Prostate gland (tissue), 2 donors: ENCODE results near the gene CNTF. TPM values are rescaled to one million over a fixed set of nuclear protein-coding genes. Genes with fewer than 3 reads are reported as not detected.

Experiments
- DNase-seq: peaks from one replicate; pipeline ENCODE4 v3.0.0-alpha.2; 2019; ENCODE audit warnings: low spot score
- H3K27ac ChIP-seq, 2 donors: fragments of 200-600 bp; sonication (generic); 2 replicates each; pipeline ENCODE4 v1.5.1; 2017 to 2019
- H3K27me3 ChIP-seq: fragments of 200-600 bp; sonication (generic); replicated peaks from 2 replicates; pipeline ENCODE4 v1.5.1; 2019; ENCODE audit not compliant: insufficient read depth
- H3K36me3 ChIP-seq, 2 donors: fragments of 200-600 bp; sonication (generic); 1 replicate in 1 of 2; 2 replicates in 1 of 2; pipeline versions ENCODE4 v1.5.1 to v1.8.1; 2017 to 2019
- H3K4me1 ChIP-seq: fragments of 200-600 bp; sonication (generic); replicated peaks from 2 replicates; pipeline ENCODE4 v1.5.1; 2019
- H3K4me3 ChIP-seq, 2 donors: fragments of 200-600 bp; sonication (generic); 2 replicates each; pipeline ENCODE4 v1.5.1; 2017 to 2019
- H3K9me3 ChIP-seq: fragments of 200-600 bp; sonication (generic); 2 replicates; pipeline ENCODE4 v1.5.1; 2017
- POLR2A ChIP-seq: fragments of 450-650 bp; IDR thresholded peaks from one replicate; pipeline ENCODE4 v1.6.1; 2016; ENCODE audit warnings: antibody characterized with exemption, mild to moderate bottlenecking
- POLR2AphosphoS5 ChIP-seq: sonication (generic); formaldehyde crosslinking; IDR thresholded peaks from one replicate; pipeline ENCODE4 v1.6.1; 2017; ENCODE audit warnings: antibody characterized with exemption
- WGBS: methylation state at CpG from one replicate; pipeline ENCODE4 v1.1.5; 2018; 5-methylcytosine and 5-hydroxymethylcytosine counted together
- intact Hi-C: fragments of 100-400 bp; cut with DNase I; formaldehyde crosslinking; loops from one replicate; pipeline ENCODE4 v1.14.2; 2022
- total RNA-seq, 2 donors: library from RNA; depleted of rRNA; stranded (reverse); fragments of >200 nt; gene quantifications; one replicate each; pipeline ENCODE4 v1.1.0, GENCODE V29; 2016
- TF ChIP-seq, protein P1 (sequence below), 4 experiments: fragments of 200-600 bp in 2 of 4; fragments of 450-650 bp in 2 of 4; sonication (generic) in 2 of 4; IDR thresholded peaks; 1 replicate in 3 of 4; 2 replicates in 1 of 4; pipeline ENCODE4 v1.5.1; 2016 to 2019; ENCODE audit warnings: antibody characterized with exemption in 4 of 4, mild to moderate bottlenecking in 2 of 4, moderate library complexity in 2 of 4

The CNTF gene
- total RNA-seq, 2 donors from 2014 or later: 0.74 TPM; not detected in 1

DNA sequence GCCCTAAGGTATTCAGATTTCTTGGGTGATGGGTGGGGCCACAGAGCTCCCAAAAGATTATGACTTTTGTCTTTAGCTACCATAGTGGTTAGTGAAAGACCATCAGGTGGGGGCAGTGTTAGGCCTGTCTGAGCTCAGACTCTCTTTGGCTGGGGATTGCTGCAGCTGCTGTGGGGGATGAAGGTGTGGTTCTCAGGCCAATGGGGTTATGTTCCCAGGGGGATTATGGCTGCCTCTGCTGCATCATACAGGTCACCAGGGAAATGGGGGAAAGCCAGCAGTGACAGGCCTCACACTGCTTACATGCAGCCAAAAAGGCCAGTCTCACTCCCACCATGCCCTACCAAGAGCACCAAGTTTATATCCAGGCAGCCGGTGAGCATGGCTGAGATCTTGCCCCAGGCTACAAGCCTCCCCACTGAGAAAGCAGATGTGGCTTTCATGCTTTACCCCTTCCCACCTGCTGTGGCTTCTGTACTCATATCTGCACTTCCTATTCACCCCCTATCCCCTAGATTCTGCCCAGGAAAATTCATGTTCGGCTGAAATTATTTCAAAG is 24.8 kb downstream of the CNTF start:
- TF ChIP-seq POLR2AphosphoS5 (no peak), POLR2A (no peak)
- TF ChIP-seq, protein P1, sequence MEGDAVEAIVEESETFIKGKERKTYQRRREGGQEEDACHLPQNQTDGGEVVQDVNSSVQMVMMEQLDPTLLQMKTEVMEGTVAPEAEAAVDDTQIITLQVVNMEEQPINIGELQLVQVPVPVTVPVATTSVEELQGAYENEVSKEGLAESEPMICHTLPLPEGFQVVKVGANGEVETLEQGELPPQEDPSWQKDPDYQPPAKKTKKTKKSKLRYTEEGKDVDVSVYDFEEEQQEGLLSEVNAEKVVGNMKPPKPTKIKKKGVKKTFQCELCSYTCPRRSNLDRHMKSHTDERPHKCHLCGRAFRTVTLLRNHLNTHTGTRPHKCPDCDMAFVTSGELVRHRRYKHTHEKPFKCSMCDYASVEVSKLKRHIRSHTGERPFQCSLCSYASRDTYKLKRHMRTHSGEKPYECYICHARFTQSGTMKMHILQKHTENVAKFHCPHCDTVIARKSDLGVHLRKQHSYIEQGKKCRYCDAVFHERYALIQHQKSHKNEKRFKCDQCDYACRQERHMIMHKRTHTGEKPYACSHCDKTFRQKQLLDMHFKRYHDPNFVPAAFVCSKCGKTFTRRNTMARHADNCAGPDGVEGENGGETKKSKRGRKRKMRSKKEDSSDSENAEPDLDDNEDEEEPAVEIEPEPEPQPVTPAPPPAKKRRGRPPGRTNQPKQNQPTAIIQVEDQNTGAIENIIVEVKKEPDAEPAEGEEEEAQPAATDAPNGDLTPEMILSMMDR (IDR thresholded peaks at IDR 0.05): no peak
- 82% methylated on average over 2 of the region's 2 CpGs for WGBS
- no peaks in the 10 kb centered on the region for H3K27me3 ChIP-seq

DNA sequence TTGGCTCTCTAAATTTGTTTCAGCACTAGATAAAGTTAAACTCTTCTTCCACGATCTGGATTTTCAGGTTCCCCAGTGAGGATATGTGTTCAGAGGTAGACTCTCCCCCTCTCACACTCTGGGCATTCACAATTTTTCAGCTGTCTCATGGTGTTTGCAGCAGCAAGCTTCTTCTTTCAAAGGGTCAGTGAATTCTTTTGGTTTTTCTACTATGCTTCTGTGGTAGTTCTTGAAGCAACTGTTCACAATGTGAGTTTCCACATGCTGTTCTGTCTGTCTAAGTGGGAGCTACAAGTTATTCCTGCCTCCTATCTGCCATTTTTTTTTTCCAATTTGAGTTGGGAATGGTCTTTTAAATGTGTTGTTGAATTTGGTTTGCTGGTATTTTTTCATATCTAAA is 25.4 kb downstream of the CNTF start:
- H3K27ac ChIP-seq: no peak overlapping the region
- 47% methylated on average over 1 of the region's 1 CpG for WGBS
- H3K36me3 ChIP-seq: no peaks in the 10 kb centered on the region
- no peak for DNase-seq
- intact Hi-C loops: no loop called here
- no peaks in the 10 kb centered on the region for H3K4me1 ChIP-seq
- H3K4me3 ChIP-seq: no peak overlapping the region
- no peaks in the 10 kb centered on the region for H3K27me3 ChIP-seq
- TF ChIP-seq POLR2A: no peak
- no peak for TF ChIP-seq POLR2AphosphoS5
- TF ChIP-seq, protein P1 (IDR thresholded peaks at IDR 0.05): no peak
- H3K9me3 ChIP-seq: no peaks in the 10 kb centered on the region

More for the DNA sequence above, 24.8 kb downstream of the CNTF start:
- H3K36me3 ChIP-seq: no peaks in the 10 kb centered on the region
- no peak overlapping the region for H3K4me3 ChIP-seq
- H3K4me1 ChIP-seq: no peaks in the 10 kb centered on the region
- H3K27ac ChIP-seq: no peak overlapping the region
- H3K9me3 ChIP-seq: no peaks in the 10 kb centered on the region
- no peak for DNase-seq
- intact Hi-C loops: no loop called here

DNA sequence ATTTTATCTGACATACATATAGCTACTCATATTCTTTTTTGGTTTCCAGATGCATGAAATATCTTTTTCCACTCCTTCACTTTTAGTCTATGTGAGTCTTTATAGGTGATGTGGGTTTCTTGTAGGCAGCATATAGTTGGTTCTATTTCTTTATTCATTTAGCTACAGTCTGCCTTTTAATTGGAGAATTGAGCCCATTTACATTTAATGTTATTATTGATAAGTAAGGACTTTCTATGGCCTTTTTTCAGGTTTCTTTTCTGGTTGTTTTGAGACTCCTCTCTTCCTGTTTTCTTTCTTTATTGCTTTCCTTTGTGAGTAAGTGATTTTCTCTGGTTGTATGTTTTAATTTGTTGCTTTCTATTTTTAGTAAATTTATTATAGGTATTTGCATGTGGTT is 27.2 kb downstream of the CNTF start:
- Histone ChIP-seq H3K4me1 (no peaks in the 10 kb centered on the region), H3K27ac (no peak overlapping the region), H3K36me3 (no peaks in the 10 kb centered on the region), H3K27me3 (no peaks in the 10 kb centered on the region), H3K4me3 (no peak overlapping the region), H3K9me3 (no peaks in the 10 kb centered on the region)
- intact Hi-C loops: no loop called here
- TF ChIP-seq POLR2A (no peak), POLR2AphosphoS5 (no peak)
- TF ChIP-seq, protein P1 (IDR thresholded peaks at IDR 0.05): no peak
- no peak for DNase-seq

DNA sequence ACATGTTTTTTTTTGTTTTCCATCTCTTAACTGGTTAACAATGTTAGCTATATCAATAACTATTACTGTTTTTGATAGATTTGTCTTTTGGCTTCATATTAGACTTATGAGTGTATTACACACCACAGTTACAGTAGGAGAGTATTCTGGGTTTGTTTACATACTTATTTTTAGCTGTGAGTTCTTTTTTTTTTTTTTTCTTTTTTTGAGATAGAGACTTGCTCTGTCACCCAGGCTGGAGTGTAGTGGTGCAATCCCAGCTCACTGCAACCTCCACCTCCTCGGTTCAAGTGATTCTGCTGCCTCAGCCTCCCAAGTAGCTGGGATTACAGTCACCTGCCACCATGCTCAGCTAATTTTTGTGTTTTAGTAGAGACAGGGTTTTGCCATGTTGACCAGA is 28.0 kb downstream of the CNTF start:
- no peaks in the 10 kb centered on the region for H3K27me3 ChIP-seq

More for the DNA sequence above, 28.0 kb downstream of the CNTF start:
- 75% methylated on average over 1 of the region's 1 CpG for WGBS
- DNase-seq: no peak
- TF ChIP-seq POLR2A (no peak), POLR2AphosphoS5 (no peak)
- TF ChIP-seq, protein P1 (IDR thresholded peaks at IDR 0.05): no peak
- intact Hi-C loops: no loop called here
- no peak overlapping the region for H3K4me3 ChIP-seq
- H3K9me3 ChIP-seq: no peaks in the 10 kb centered on the region
- H3K4me1 ChIP-seq: no peaks in the 10 kb centered on the region
- no peaks in the 10 kb centered on the region for H3K36me3 ChIP-seq
- no peak overlapping the region for H3K27ac ChIP-seq
